CD4-positive, alpha-beta T cell (primary cell): Measurements from ENCODE around the gene DSC2. TPM values are rescaled to one million over a fixed set of nuclear protein-coding genes. Genes with fewer than 3 reads are reported as not detected.

ENCODE experiments used
- ATAC-seq: fragments of 200-7000 bp; cut with Tn5 transposase; one replicate; pipeline ENCODE4 v1.10.0; 2022; ENCODE audit warnings: mild to moderate bottlenecking; ENCODE audit not compliant: poor library complexity
- CTCF ChIA-PET: fragments of 350-600 bp; sonication (Branson Sonifier 250); formaldehyde crosslinking; loops from one replicate; lab custom pipeline; 2021; ENCODE audit warnings: antibody characterized with exemption, inconsistent platforms; lab: Charles Lee
- POLR2A ChIA-PET: fragments of 350-600 bp; sonication (Branson Sonifier 250); formaldehyde crosslinking; loops from one replicate; lab custom pipeline; 2021; ENCODE audit warnings: antibody characterized with exemption, inconsistent platforms; lab: Charles Lee
- DNase-seq, 14 experiments: peaks; one replicate each; pipeline ENCODE4 v3.0.0-alpha.2; 2013 to 2020; ENCODE audit warnings: mixed read lengths in 2 of 14
- H3K27ac ChIP-seq, 2 donors: one replicate each; pipeline versions ENCODE4 v1.5.1 to v1.7.0; 2013; ENCODE audit warnings: low read length in 2 of 2, low read depth in 1 of 2, mild to moderate bottlenecking in 1 of 2
- H3K27me3 ChIP-seq, 2 experiments: 1 replicate in 1 of 2; 2 replicates in 1 of 2; pipeline versions ENCODE4 v1.6.1 to v1.7.0; 2013; ENCODE audit warnings: low read length in 2 of 2, control low read depth in 1 of 2, mild to moderate bottlenecking in 1 of 2, moderate library complexity in 1 of 2; ENCODE audit not compliant: insufficient read depth in 2 of 2, control insufficient read depth in 1 of 2
- H3K36me3 ChIP-seq: one replicate; pipeline ENCODE4 v1.6.1; 2013; ENCODE audit warnings: low read length, control low read depth; ENCODE audit not compliant: insufficient read depth
- H3K4me1 ChIP-seq: one replicate; pipeline ENCODE4 v1.6.1; 2013; ENCODE audit warnings: low read length, control low read depth; ENCODE audit not compliant: insufficient read depth
- H3K4me3 ChIP-seq: one replicate; pipeline ENCODE4 v1.5.1; 2013; ENCODE audit warnings: mild to moderate bottlenecking, low read length, moderate library complexity
- H3K9me3 ChIP-seq, 2 experiments: 1 replicate in 1 of 2; 2 replicates in 1 of 2; pipeline versions ENCODE4 v1.6.1 to v1.7.0; 2013; ENCODE audit warnings: low read length in 2 of 2, mild to moderate bottlenecking in 2 of 2, control low read depth in 1 of 2, moderate library complexity in 1 of 2; ENCODE audit not compliant: control insufficient read depth in 1 of 2, insufficient read depth in 1 of 2
- H3K27ac Mint-ChIP-seq: one replicate; pipeline ENCODE4 v1.8.0; 2020; ENCODE audit warnings: mixed read lengths
- H3K27me3 Mint-ChIP-seq: one replicate; pipeline ENCODE4 v1.8.0; 2021; ENCODE audit warnings: mixed read lengths
- H3K36me3 Mint-ChIP-seq: one replicate; pipeline ENCODE4 v1.8.0; 2021; ENCODE audit warnings: low read depth, mixed read lengths
- H3K4me1 Mint-ChIP-seq: one replicate; pipeline ENCODE4 v1.8.0; 2021; ENCODE audit warnings: low read depth, mixed read lengths
- H3K4me3 Mint-ChIP-seq: one replicate; pipeline ENCODE4 v1.8.0; 2020; ENCODE audit warnings: mild to moderate bottlenecking, mixed read lengths
- H3K9me3 Mint-ChIP-seq: one replicate; pipeline ENCODE4 v1.8.0; 2020; ENCODE audit warnings: mixed read lengths
- CTCF ChIP-seq: fragments of 200-600 bp; IDR thresholded peaks from one replicate; pipeline ENCODE4 v1.8.0; 2022; ENCODE audit warnings: antibody characterized with exemption, mild to moderate bottlenecking
- intact Hi-C, 2 experiments: fragments of 100-400 bp; cut with DNase I in 1 of 2; cut with micrococcal nuclease in 1 of 2; formaldehyde crosslinking; loops; one replicate each; pipeline versions ENCODE4 v1.15.1 to v1.9.0; 2023 to 2025; cut with DNase I, micrococcal nuclease
- total RNA-seq, 174 experiments: library from RNA in 2 of 174; stranded (reverse) in 2 of 174; gene quantifications; one replicate each; pipeline ENCODE4 v1.2.3 and lab custom pipeline; 2021 to 2026

The DSC2 gene
- total RNA-seq, 2 experiments from 2014 or later, result not detected

- TF ChIP-seq CTCF, result no peak
- Mint-ChIP-seq H3K36me3 (no peaks in the 10 kb centered on the region), H3K4me1 (peaks cover 6% of the 10 kb centered on the region), H3K9me3 (peaks cover 16% of the 10 kb centered on the region), H3K27me3 (peaks cover 54% of the 10 kb centered on the region), H3K4me3 (no peak overlapping the region), H3K27ac (no peak overlapping the region)
- POLR2A ChIA-PET, result no interaction called here
- Histone ChIP-seq H3K36me3 (no peaks in the 10 kb centered on the region), H3K4me3 (no peak overlapping the region), H3K27me3 (peaks cover 19 to 31% of the 10 kb centered on the region in 2 experiments), H3K27ac (no peak overlapping the region), H3K4me1 (no peaks in the 10 kb centered on the region), H3K9me3 (peaks cover 0 to 20% of the 10 kb centered on the region in 2 experiments)
- CTCF ChIA-PET, result no interaction called here
- no peak for ATAC-seq
- intact Hi-C loops, result no loop called here
- DNase-seq, result no peak
Observed at GRCh38 chr18:31044926-31045325, 57.3 kb downstream of the DSC2 start.

GRCh38 chr18:31043709-31044108 lies 58.5 kb downstream of the DSC2 start:
- H3K4me1 Mint-ChIP-seq, result peaks cover 6% of the 10 kb centered on the region
- CTCF ChIA-PET, result no interaction called here
- DNase-seq (no peak), ATAC-seq (no peak)
- H3K27ac Mint-ChIP-seq, result no peak overlapping the region
- H3K9me3 ChIP-seq, result peaks cover 0 to 20% of the 10 kb centered on the region in 2 experiments
- peaks cover 62% of the 10 kb centered on the region for H3K27me3 Mint-ChIP-seq
- peaks cover 19 to 31% of the 10 kb centered on the region in 2 experiments for H3K27me3 ChIP-seq
- no peak overlapping the region for H3K27ac ChIP-seq
- no peak overlapping the region for H3K4me3 Mint-ChIP-seq
- no peak for TF ChIP-seq CTCF
- no peaks in the 10 kb centered on the region for H3K36me3 ChIP-seq
- no peak overlapping the region for H3K4me3 ChIP-seq
- POLR2A ChIA-PET, result no interaction called here
- H3K4me1 ChIP-seq, result no peaks in the 10 kb centered on the region
- H3K9me3 Mint-ChIP-seq, result peaks cover 16% of the 10 kb centered on the region
- intact Hi-C loops, result no loop called here
- H3K36me3 Mint-ChIP-seq, result no peaks in the 10 kb centered on the region

GRCh38 chr18:31042406-31043181 lies 59.6 kb downstream of the DSC2 start, which contains the start of gene DSC3:
DSC3 (minus strand) TSS chr18:31042742; CDS start chr18:31042660, 82 bp downstream.
- POLR2A ChIA-PET, result no interaction called here
- H3K4me1 ChIP-seq, result no peaks in the 10 kb centered on the region
- intact Hi-C loops, result no loop called here
- no peak within 1 kb of the TSS for H3K4me3 ChIP-seq
- TF ChIP-seq CTCF, result no peak
- Mint-ChIP-seq H3K4me1 (peaks cover 6% of the 10 kb centered on the region), H3K9me3 (peaks cover 16% of the 10 kb centered on the region), H3K4me3 (peak within 1 kb of the TSS; percentile 67), H3K27me3 (peaks cover 62% of the 10 kb centered on the region), H3K36me3 (no peaks in the 10 kb centered on the region), H3K27ac (no peak within 1 kb of the TSS)
- H3K27me3 ChIP-seq, result peaks cover 19 to 31% of the 10 kb centered on the region in 2 experiments
- DNase-seq, result no peak
- ATAC-seq, result no peak
- H3K27ac ChIP-seq, result no peak within 1 kb of the TSS
- no peaks in the 10 kb centered on the region for H3K36me3 ChIP-seq
- peaks cover 0 to 21% of the 10 kb centered on the region in 2 experiments for H3K9me3 ChIP-seq
- CTCF ChIA-PET, result no interaction called here
